AG04450 (cell line): Measurements from ENCODE around the gene ALOX5. TPM values are rescaled to one million over a fixed set of nuclear protein-coding genes. Genes with fewer than 3 reads are reported as not detected.

Experiments
- CTCF ChIA-PET: fragments of 300-600, 350-600 bp; formaldehyde crosslinking; extraction: SDS; loops from one replicate; lab custom pipeline; 2022; ENCODE audit warnings: antibody characterized with exemption, inconsistent platforms; lab: Charles Lee
- POLR2A ChIA-PET: fragments of 350-600 bp; formaldehyde crosslinking; extraction: SDS; loops from one replicate; lab custom pipeline; 2021; ENCODE audit warnings: antibody characterized with exemption, inconsistent platforms; lab: Yijun Ruan, JAX
- DNase-seq: peaks from one replicate; pipeline ENCODE4 v3.0.0-alpha.2; 2011; ENCODE audit warnings: low read depth, low spot score
- H3K27ac ChIP-seq: one replicate; pipeline ENCODE4 v1.5.1; 2012; ENCODE audit warnings: low read depth, low read length, control low read depth
- H3K27me3 ChIP-seq: one replicate; pipeline ENCODE4 v1.6.0; 2012; ENCODE audit warnings: low read length; ENCODE audit not compliant: control insufficient read depth, insufficient read depth
- H3K4me3 ChIP-seq: 2 replicates; pipeline ENCODE4 v1.5.1; 2011; ENCODE audit warnings: mild to moderate bottlenecking, low read depth, low read length, control low read depth
- H3K9me3 ChIP-seq: 2 replicates; pipeline ENCODE4 v1.5.1; 2012; ENCODE audit warnings: low read length; ENCODE audit not compliant: control insufficient read depth, insufficient read depth
- polyA plus RNA-seq: library from polyadenylated mRNA; depleted of rRNA; stranded (reverse); fragments of >200 nt; gene quantifications from 2 replicates; pipeline ENCODE4 v1.2.3, GENCODE V29; 2011
- TF ChIP-seq, protein P1 (sequence below): IDR thresholded peaks from 2 replicates; pipeline ENCODE4 v1.5.1; 2011; ENCODE audit warnings: low read depth, low read length, control low read depth, inconsistent platforms

The ALOX5 gene
- polyA plus RNA-seq, 1 experiment: not detected

DNA sequence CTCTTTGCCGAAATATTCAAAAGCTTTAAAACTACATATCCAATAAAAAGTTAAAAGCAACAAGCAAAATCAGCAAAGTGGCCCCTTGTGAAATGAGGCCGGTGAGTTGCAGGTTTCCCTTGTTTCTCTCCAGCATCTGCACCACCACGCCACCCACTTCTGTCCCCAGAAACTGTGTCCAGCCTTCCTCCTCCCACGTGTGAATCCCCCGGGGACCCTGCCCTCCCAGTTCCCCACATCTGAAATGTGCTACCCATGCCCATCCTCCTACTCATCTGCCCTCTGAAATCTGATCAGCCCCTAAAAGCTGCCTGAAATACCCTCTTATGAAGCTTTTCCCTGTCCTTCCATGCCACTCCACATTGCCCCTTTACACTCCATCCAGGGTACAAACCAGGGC is 3.8 kb downstream of the ALOX5 start:
- CTCF ChIA-PET: no interaction called here
- TF ChIP-seq, protein P1, sequence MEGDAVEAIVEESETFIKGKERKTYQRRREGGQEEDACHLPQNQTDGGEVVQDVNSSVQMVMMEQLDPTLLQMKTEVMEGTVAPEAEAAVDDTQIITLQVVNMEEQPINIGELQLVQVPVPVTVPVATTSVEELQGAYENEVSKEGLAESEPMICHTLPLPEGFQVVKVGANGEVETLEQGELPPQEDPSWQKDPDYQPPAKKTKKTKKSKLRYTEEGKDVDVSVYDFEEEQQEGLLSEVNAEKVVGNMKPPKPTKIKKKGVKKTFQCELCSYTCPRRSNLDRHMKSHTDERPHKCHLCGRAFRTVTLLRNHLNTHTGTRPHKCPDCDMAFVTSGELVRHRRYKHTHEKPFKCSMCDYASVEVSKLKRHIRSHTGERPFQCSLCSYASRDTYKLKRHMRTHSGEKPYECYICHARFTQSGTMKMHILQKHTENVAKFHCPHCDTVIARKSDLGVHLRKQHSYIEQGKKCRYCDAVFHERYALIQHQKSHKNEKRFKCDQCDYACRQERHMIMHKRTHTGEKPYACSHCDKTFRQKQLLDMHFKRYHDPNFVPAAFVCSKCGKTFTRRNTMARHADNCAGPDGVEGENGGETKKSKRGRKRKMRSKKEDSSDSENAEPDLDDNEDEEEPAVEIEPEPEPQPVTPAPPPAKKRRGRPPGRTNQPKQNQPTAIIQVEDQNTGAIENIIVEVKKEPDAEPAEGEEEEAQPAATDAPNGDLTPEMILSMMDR: no peak
- POLR2A ChIA-PET: no interaction called here
- Histone ChIP-seq H3K4me3 (no peak overlapping the region), H3K27ac (no peak overlapping the region), H3K27me3 (peaks cover 26% of the 10 kb centered on the region), H3K9me3 (no peaks in the 10 kb centered on the region)
- no peak for DNase-seq

DNA sequence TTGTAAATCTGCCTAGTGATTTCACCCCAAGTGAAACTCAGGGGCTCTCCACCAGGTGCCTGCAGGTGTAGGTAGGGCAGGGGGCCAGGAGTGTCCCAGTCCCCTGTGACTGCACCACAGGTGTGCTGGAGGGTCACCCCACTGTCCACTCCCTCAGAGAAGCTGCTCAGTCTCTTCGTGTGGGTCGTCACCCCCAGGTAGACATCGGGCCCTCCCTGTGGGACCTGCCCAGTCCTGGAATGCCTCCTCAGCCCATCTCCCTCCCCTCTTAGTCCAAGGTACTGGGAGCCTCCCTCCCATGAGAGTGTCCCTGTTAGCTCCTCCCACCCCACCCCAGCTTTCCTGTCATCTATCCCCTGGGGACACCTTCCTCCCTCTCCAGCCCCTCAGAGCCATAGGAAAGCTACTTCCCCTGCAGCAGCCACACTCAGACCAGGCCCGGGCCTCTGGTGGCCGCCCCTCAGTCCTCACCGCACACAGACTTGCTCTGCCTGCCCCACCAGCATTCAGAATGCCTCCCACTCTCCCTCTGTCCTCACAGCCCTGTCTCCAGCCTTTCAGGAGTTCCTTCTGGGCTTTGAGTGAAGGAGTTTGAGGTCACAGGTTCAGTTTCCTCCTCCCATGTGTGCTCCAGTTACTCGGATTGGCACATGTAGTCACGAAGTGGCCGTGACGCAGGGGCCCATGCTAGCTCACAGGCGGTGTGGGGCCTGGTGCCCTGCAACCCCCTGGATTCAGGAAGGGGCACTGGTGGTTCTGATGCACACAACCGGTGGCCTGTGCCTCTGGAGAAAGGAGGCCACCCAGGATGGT is 5.1 kb downstream of the ALOX5 start:
- CTCF ChIA-PET: no interaction called here
- POLR2A ChIA-PET: no interaction called here
- no peak overlapping the region for H3K27ac ChIP-seq
- no peaks in the 10 kb centered on the region for H3K9me3 ChIP-seq
- H3K4me3 ChIP-seq: no peak overlapping the region
- DNase-seq: no peak
- H3K27me3 ChIP-seq: peaks cover 16% of the 10 kb centered on the region
- TF ChIP-seq, protein P1: no peak

DNA sequence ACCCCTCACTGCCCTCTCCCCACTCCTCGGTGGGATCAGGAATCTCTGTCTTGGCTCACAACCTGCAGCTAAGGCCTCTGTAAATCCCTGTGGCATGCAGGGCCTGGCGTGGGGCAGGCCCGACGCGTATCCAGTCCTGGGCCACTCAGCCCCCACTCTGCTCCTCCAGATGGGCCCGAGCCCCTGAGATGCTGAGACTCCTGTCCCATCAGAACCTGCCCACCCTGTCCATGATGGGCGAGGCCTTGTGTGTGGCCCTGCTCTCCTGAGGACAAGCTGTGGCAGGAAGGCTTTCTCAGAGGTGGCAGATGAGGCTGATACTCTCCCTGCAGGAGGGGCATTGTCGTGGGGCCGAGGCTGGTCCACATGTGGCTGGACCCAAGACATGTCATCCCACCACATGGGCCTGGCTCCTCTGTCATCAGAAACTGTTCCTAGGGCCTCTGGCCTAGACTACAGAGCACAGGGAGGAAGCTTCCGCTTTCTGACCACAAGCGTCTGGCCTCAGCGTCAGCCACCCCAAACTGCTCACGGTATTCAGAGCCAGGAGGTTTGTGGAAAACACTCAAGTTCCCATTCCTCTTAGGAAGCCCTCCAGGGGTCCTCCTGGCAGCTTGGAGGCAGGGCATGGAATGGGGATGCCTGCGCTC is 6.0 kb downstream of the ALOX5 start:
- DNase-seq: no peak
- Histone ChIP-seq H3K9me3 (no peaks in the 10 kb centered on the region), H3K27me3 (peaks cover 7% of the 10 kb centered on the region), H3K4me3 (no peak overlapping the region), H3K27ac (no peak overlapping the region)
- POLR2A ChIA-PET: no interaction called here
- CTCF ChIA-PET: no interaction called here
- TF ChIP-seq, protein P1: no peak

DNA sequence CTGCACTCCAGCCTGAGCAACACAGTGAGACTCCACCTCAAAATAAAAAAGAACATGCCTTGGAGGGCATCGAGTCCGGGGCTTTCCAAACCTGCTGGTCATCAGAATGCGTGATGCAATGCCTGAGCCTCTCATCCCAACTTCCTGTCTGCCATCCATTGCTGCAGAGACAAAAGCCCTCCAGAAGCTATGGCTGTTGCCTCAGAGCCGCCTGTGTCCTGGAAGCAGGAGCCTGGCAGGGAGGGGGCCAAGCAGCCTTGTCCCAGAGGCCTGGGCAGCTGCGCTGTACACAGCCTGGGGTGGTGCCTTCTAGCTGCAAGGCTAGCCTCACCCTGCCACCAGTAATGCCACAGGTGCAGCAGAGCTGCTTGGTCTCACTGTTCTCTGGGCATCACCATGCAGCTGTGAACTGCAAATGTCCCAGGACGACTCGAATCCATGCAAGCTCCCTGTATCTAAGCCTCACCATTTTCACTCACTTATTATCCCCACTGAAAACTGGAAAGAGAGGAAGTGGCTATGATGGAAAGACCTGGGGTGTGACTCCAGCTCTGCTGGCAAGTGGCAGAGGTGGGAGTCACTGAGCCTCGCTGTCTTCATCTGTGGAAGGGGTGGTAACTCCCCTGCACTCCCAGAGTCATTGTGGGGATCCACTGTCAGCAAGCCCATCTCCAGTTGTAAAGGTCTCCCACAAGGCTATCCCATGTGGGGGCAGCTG is 7.0 kb downstream of the ALOX5 start:
- ChIA-PET CTCF (interaction anchor here (0.6 kb wide), 1 partner anchor 395 kb away, joined by 4 read pairs; no protein-coding TSS in a partner anchor), POLR2A (no interaction called here)
- Histone ChIP-seq H3K9me3 (no peaks in the 10 kb centered on the region), H3K4me3 (no peak overlapping the region), H3K27ac (no peak overlapping the region), H3K27me3 (no peaks in the 10 kb centered on the region)
- no peak for DNase-seq
- TF ChIP-seq, protein P1: no peak

DNA sequence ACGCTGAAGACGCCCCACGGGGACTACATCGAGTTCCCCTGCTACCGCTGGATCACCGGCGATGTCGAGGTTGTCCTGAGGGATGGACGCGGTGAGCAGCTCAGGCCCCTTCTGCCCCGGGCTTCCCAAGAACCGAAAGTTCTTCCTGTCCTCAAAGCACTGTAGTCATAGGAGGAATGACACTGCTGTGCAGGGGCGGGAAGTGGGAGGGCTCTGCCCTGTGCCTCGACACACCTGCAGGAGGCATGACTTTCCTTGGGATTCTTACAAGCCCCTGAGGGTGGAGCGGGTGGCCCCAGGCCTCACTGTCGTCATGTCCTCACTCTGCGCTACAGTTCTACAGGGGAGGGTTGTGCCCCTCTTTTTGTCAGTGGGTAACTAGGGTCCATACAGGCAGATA is 8.6 kb downstream of the ALOX5 start:
- CTCF ChIA-PET: no interaction called here
- TF ChIP-seq, protein P1: no peak

More for the DNA sequence above, 8.6 kb downstream of the ALOX5 start:
- H3K4me3 ChIP-seq: no peak overlapping the region
- no peak for DNase-seq
- no peaks in the 10 kb centered on the region for H3K27me3 ChIP-seq
- no peaks in the 10 kb centered on the region for H3K9me3 ChIP-seq
- H3K27ac ChIP-seq: no peak overlapping the region
- POLR2A ChIA-PET: no interaction called here
